HCT116 (cell line): ENCODE data around the gene DENND10. TPM values are rescaled to one million over a fixed set of nuclear protein-coding genes. Genes with fewer than 3 reads are reported as not detected.

Experiments used
- ATAC-seq: fragments of 200-7000 bp; cut with Tn5 transposase; 2 replicates; pipeline ENCODE4 v1.9.1; 2020; ENCODE audit warnings: mild to moderate bottlenecking, moderate library complexity
- BruUV-seq: library from RNA; stranded (reverse); fragments of 400-500 nt; replicated peaks from 2 replicates; lab custom pipeline; 2021; lab: Mats Ljungman, UMichigan
- CTCF ChIA-PET: fragments of 300-600 bp; sonication (Branson Sonifier 250); formaldehyde crosslinking; loops from one replicate; lab custom pipeline; 2021; ENCODE audit warnings: antibody characterized with exemption; lab: Charles Lee
- POLR2A ChIA-PET: fragments of 300-600, 350-600 bp; sonication (Branson Sonifier 250); formaldehyde crosslinking; loops from one replicate; lab custom pipeline; 2021; ENCODE audit warnings: antibody characterized with exemption; lab: Charles Lee
- RAD21 ChIA-PET, 2 experiments: fragments of 300-600 bp; sonication (Branson Sonifier 250); formaldehyde crosslinking; loops; one replicate each; lab custom pipeline; 2023; ENCODE audit warnings: low total read pairs in 2 of 2; ENCODE audit not compliant: uncharacterized antibody in 2 of 2, unreplicated experiment in 2 of 2, low non-redundant PET in 1 of 2; lab: Charles Lee
- DNase-seq: peaks from one replicate; pipeline ENCODE4 v3.0.0-alpha.2; 2010; ENCODE audit warnings: low read depth, low spot score
- H2AFZ ChIP-seq: fragments of 200-600 bp; shearing (Covaris generic), sonication (generic); 2 replicates; pipeline ENCODE4 v1.6.1; 2017; ENCODE audit warnings: low read depth, mixed run types, mixed read lengths, antibody characterized with exemption, low read length; ENCODE audit not compliant: poor library complexity, severe bottlenecking
- H3K27ac ChIP-seq: 2 replicates; pipeline ENCODE4 v1.5.1; 2012; ENCODE audit warnings: low read depth, low read length
- H3K27me3 ChIP-seq: fragments of 200-600 bp; sonication (generic); 2 replicates; pipeline ENCODE4 v1.6.1; 2016; ENCODE audit warnings: mixed run types, low read length, mixed read lengths; ENCODE audit not compliant: insufficient read depth
- H3K36me3 ChIP-seq, 2 experiments: fragments of 200-500 bp in 1 of 2; fragments of 200-600 bp in 1 of 2; sonication (Bioruptor generic) in 1 of 2; sonication (generic) in 1 of 2; 2 replicates each; pipeline versions ENCODE4 v1.5.1 to v1.6.1; 2014 to 2016; ENCODE audit warnings: low read length in 2 of 2, inconsistent platforms in 1 of 2, mixed read lengths in 1 of 2, mixed run types in 1 of 2; ENCODE audit not compliant: insufficient read depth in 2 of 2, control insufficient read depth in 1 of 2
- H3K4me1 ChIP-seq, 2 experiments: fragments of 200-600 bp in 1 of 2; sonication (generic) in 1 of 2; 2 replicates each; pipeline versions ENCODE4 v1.5.1 to v1.6.1; 2012 to 2017; ENCODE audit warnings: low read length in 2 of 2, inconsistent platforms in 1 of 2, mild to moderate bottlenecking in 1 of 2, mixed read lengths in 1 of 2, mixed run types in 1 of 2, moderate library complexity in 1 of 2; ENCODE audit not compliant: insufficient read depth in 2 of 2, control insufficient read depth in 1 of 2
- H3K4me2 ChIP-seq: fragments of 200-600 bp; sonication (generic); 2 replicates; pipeline ENCODE4 v1.6.1; 2017; ENCODE audit warnings: mixed run types, low read length, mixed read lengths
- H3K4me3 ChIP-seq, 2 experiments: fragments of 200-600 bp in 1 of 2; sonication (generic) in 1 of 2; replicated peaks in 1 of 2; 2 replicates each; pipeline ENCODE4 v1.5.1; 2011 to 2016; ENCODE audit warnings: low read length in 2 of 2, control low read depth in 1 of 2, low read depth in 1 of 2, mild to moderate bottlenecking in 1 of 2, mixed read lengths in 1 of 2, mixed run types in 1 of 2
- H3K79me2 ChIP-seq: fragments of 200-600 bp; sonication (generic); 2 replicates; pipeline ENCODE4 v1.6.1; 2017; ENCODE audit warnings: mild to moderate bottlenecking, mixed run types, low read length, moderate library complexity, mixed read lengths; ENCODE audit not compliant: insufficient read depth
- H3K9ac ChIP-seq: fragments of 200-600 bp; sonication (generic); 2 replicates; pipeline ENCODE4 v1.6.1; 2016; ENCODE audit warnings: low read length, mixed read lengths
- H3K9me2 ChIP-seq: fragments of 200-600 bp; sonication (generic), shearing (Covaris generic); 2 replicates; pipeline ENCODE4 v1.6.1; 2017; ENCODE audit warnings: mixed run types, mild to moderate bottlenecking, moderate library complexity; ENCODE audit not compliant: insufficient read depth
- H3K9me3 ChIP-seq, 2 experiments: fragments of 200-500 bp in 1 of 2; fragments of 200-600 bp in 1 of 2; sonication (Bioruptor generic) in 1 of 2; sonication (generic) in 1 of 2; 2 replicates each; pipeline ENCODE4 v1.6.1; 2014 to 2017; ENCODE audit warnings: low read length in 2 of 2, mixed read lengths in 2 of 2, inconsistent platforms in 1 of 2, low read depth in 1 of 2, mild to moderate bottlenecking in 1 of 2, mixed run types in 1 of 2, moderate library complexity in 1 of 2; ENCODE audit not compliant: control insufficient read depth in 1 of 2, insufficient read depth in 1 of 2
- H4K20me1 ChIP-seq: fragments of 200-600 bp; sonication (generic), shearing (Covaris generic); 2 replicates; pipeline ENCODE4 v1.6.1; 2017; ENCODE audit warnings: mixed run types, mild to moderate bottlenecking, moderate library complexity; ENCODE audit not compliant: insufficient read depth
- CBX3 ChIP-seq: IDR thresholded peaks from 2 replicates; pipeline ENCODE4 v1.6.1; 2012; ENCODE audit warnings: low read depth
- CEBPB ChIP-seq: IDR thresholded peaks from 2 replicates; pipeline ENCODE4 v1.6.1; 2012; ENCODE audit warnings: low read depth
- ELF1 ChIP-seq: IDR thresholded peaks from 2 replicates; pipeline ENCODE4 v1.6.1; 2012; ENCODE audit warnings: low read depth, borderline replicate concordance
- EZH2 ChIP-seq: fragments of 200-600 bp; sonication (generic); IDR thresholded peaks from 2 replicates; pipeline ENCODE4 v1.6.1; 2017; ENCODE audit warnings: antibody characterized with exemption, mixed run types
- FOSL1 ChIP-seq: IDR thresholded peaks from 2 replicates; pipeline ENCODE4 v1.6.1; 2012; ENCODE audit warnings: low read depth
- JUND ChIP-seq: IDR thresholded peaks from 2 replicates; pipeline ENCODE4 v1.6.1; 2012
- POLR2A ChIP-seq: IDR thresholded peaks from 2 replicates; pipeline ENCODE4 v1.7.0; 2011; ENCODE audit warnings: borderline replicate concordance; ENCODE audit not compliant: insufficient read depth, insufficient read length; ENCODE audit errors: extremely low read depth
- POLR2AphosphoS5 ChIP-seq: IDR thresholded peaks from 2 replicates; pipeline ENCODE4 v1.6.1; 2011; ENCODE audit warnings: mild to moderate bottlenecking, low read depth, low read length, moderate library complexity
- RAD21 ChIP-seq: IDR thresholded peaks from 2 replicates; pipeline ENCODE4 v1.6.1; 2012; ENCODE audit warnings: low read depth, mild to moderate bottlenecking
- SIN3A ChIP-seq: IDR thresholded peaks from 2 replicates; pipeline ENCODE4 v1.6.1; 2012; ENCODE audit warnings: low read depth
- TCF7L2 ChIP-seq: IDR thresholded peaks from 2 replicates; pipeline ENCODE4 v1.7.0; 2011; ENCODE audit warnings: borderline replicate concordance, inconsistent platforms; ENCODE audit not compliant: insufficient read depth, insufficient read length; ENCODE audit errors: extremely low read depth
- YY1 ChIP-seq: IDR thresholded peaks from 2 replicates; pipeline ENCODE4 v1.6.1; 2011; ENCODE audit warnings: low read length, low read depth, moderate library complexity, mild to moderate bottlenecking; ENCODE audit not compliant: insufficient replicate concordance; ENCODE audit errors: extremely low read depth
- ZFX ChIP-seq: fragments of 450-650 bp; IDR thresholded peaks from 2 replicates; pipeline ENCODE4 v1.6.1; 2017
- ZNF274 ChIP-seq: fragments of 200-500 bp; sonication (Bioruptor generic); IDR thresholded peaks from 2 replicates; pipeline ENCODE4 v1.6.1; 2014; ENCODE audit warnings: mild to moderate bottlenecking, low read depth, low read length, inconsistent platforms
- intact Hi-C: fragments of 100-400 bp; cut with micrococcal nuclease; formaldehyde crosslinking; loops from 2 replicates; pipeline ENCODE4 v1.10.0; 2022
- total RNA-seq: library from RNA; stranded (reverse); gene quantifications from one replicate; pipeline ENCODE4 v1.2.1, GENCODE V29; 2021; ENCODE audit not compliant: unreplicated experiment
- TF ChIP-seq, protein P1 (sequence below): IDR thresholded peaks from 2 replicates; pipeline ENCODE4 v1.6.1; 2012
- TF ChIP-seq, protein P2 (sequence below): IDR thresholded peaks from 2 replicates; pipeline ENCODE4 v1.6.1; 2012; ENCODE audit warnings: low read depth
- TF ChIP-seq, protein P3 (sequence below), 3 experiments: fragments of 200-600 bp in 1 of 3; sonication (generic) in 1 of 3; IDR thresholded peaks in 2 of 3; conservative IDR thresholded peaks in 1 of 3; 2 replicates each; pipeline ENCODE4 v1.5.1; 2012 to 2017; ENCODE audit warnings: low read depth in 2 of 3, low read length in 2 of 3, antibody characterized with exemption in 1 of 3, borderline replicate concordance in 1 of 3, control low read depth in 1 of 3, mild to moderate bottlenecking in 1 of 3, mixed read lengths in 1 of 3, mixed run types in 1 of 3, moderate library complexity in 1 of 3; ENCODE audit not compliant: insufficient read depth in 1 of 3

DENND10 gene
- total RNA-seq, 1 experiment from 2014 or later, result 47.5 TPM

DNA sequence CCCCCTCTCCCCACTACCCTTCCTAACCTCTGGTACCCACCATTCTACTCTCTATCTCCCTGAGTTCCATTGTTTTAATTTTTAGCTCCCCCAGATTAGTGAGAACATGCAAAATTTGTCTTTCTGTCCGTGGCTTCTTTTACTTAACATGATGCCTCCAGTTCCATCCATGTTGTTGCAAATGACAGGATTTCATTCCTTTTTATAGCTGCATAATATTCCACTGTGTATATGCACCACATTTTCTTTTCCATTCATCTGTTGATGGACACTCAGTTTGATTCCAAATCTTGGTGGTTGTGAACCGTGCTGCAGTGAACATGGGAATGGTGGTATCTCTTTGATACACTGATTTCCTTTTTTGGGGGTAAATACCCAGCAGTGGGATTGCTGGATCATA, 22.0 kb downstream of the DENND10 start:
- CTCF ChIA-PET, result no interaction called here

More for the DNA sequence above, 22.0 kb downstream of the DENND10 start:
- no peaks in the 10 kb centered on the region for H3K27me3 ChIP-seq
- DNase-seq (no peak), ATAC-seq (no peak)
- BruUV-seq, result no TSS peak
- H3K36me3 ChIP-seq, result peaks cover 13 to 23% of the 10 kb centered on the region in 2 experiments
- RAD21 ChIA-PET, result no interaction called here
- no peaks in the 10 kb centered on the region; a peak in 1 of 4 replicates for H3K4me1 ChIP-seq
- H3K9me3 ChIP-seq, result no peaks in the 10 kb centered on the region
- no peak overlapping the region for H3K4me3 ChIP-seq
- TF ChIP-seq CBX3, result no peak
- no peak for TF ChIP-seq ZFX
- no peak for TF ChIP-seq ELF1
- no peak for TF ChIP-seq CEBPB
- no peak for TF ChIP-seq EZH2
- no peak for TF ChIP-seq FOSL1
- no peak for TF ChIP-seq SIN3A
- TF ChIP-seq POLR2A, result no peak
- TF ChIP-seq JUND, result no peak
- TF ChIP-seq RAD21, result no peak
- TF ChIP-seq, protein P1, sequence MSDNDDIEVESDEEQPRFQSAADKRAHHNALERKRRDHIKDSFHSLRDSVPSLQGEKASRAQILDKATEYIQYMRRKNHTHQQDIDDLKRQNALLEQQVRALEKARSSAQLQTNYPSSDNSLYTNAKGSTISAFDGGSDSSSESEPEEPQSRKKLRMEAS, result no peak
- no peak for TF ChIP-seq POLR2AphosphoS5
- TF ChIP-seq, protein P2, sequence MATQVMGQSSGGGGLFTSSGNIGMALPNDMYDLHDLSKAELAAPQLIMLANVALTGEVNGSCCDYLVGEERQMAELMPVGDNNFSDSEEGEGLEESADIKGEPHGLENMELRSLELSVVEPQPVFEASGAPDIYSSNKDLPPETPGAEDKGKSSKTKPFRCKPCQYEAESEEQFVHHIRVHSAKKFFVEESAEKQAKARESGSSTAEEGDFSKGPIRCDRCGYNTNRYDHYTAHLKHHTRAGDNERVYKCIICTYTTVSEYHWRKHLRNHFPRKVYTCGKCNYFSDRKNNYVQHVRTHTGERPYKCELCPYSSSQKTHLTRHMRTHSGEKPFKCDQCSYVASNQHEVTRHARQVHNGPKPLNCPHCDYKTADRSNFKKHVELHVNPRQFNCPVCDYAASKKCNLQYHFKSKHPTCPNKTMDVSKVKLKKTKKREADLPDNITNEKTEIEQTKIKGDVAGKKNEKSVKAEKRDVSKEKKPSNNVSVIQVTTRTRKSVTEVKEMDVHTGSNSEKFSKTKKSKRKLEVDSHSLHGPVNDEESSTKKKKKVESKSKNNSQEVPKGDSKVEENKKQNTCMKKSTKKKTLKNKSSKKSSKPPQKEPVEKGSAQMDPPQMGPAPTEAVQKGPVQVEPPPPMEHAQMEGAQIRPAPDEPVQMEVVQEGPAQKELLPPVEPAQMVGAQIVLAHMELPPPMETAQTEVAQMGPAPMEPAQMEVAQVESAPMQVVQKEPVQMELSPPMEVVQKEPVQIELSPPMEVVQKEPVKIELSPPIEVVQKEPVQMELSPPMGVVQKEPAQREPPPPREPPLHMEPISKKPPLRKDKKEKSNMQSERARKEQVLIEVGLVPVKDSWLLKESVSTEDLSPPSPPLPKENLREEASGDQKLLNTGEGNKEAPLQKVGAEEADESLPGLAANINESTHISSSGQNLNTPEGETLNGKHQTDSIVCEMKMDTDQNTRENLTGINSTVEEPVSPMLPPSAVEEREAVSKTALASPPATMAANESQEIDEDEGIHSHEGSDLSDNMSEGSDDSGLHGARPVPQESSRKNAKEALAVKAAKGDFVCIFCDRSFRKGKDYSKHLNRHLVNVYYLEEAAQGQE, result no peak
- no peak for TF ChIP-seq TCF7L2
- no peak for TF ChIP-seq ZNF274
- TF ChIP-seq, protein P3, sequence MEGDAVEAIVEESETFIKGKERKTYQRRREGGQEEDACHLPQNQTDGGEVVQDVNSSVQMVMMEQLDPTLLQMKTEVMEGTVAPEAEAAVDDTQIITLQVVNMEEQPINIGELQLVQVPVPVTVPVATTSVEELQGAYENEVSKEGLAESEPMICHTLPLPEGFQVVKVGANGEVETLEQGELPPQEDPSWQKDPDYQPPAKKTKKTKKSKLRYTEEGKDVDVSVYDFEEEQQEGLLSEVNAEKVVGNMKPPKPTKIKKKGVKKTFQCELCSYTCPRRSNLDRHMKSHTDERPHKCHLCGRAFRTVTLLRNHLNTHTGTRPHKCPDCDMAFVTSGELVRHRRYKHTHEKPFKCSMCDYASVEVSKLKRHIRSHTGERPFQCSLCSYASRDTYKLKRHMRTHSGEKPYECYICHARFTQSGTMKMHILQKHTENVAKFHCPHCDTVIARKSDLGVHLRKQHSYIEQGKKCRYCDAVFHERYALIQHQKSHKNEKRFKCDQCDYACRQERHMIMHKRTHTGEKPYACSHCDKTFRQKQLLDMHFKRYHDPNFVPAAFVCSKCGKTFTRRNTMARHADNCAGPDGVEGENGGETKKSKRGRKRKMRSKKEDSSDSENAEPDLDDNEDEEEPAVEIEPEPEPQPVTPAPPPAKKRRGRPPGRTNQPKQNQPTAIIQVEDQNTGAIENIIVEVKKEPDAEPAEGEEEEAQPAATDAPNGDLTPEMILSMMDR (IDR thresholded peaks at IDR 0.05 in 2 of 3, conservative IDR thresholded peaks at IDR 0.05 in 1 of 3; ENCODE audit: borderline replicate concordance in 1 of 3, insufficient read depth in 1 of 3, low read depth in 2 of 3, low read length in 2 of 3), result no peak
- TF ChIP-seq YY1, result no peak
- no peaks in the 10 kb centered on the region for H4K20me1 ChIP-seq
- H2AFZ ChIP-seq, result no peak overlapping the region
- intact Hi-C loops, result no loop called here
- no peaks in the 10 kb centered on the region for H3K9me2 ChIP-seq
- no peak overlapping the region for H3K9ac ChIP-seq
- H3K79me2 ChIP-seq, result no peaks in the 10 kb centered on the region
- no peak overlapping the region for H3K4me2 ChIP-seq
- POLR2A ChIA-PET, result interaction anchor here (0.7 kb wide), 1 partner anchor 72 kb away, joined by 3 read pairs; no protein-coding TSS in a partner anchor
- H3K27ac ChIP-seq, result no peak overlapping the region
